Esophagus muscularis mucosa (tissue), 4 donors: ENCODE data around the gene SPACA9. TPM values are rescaled to one million over a fixed set of nuclear protein-coding genes. Genes with fewer than 3 reads are reported as not detected.
A peak's percentile ranks its signal among the peaks of the same experiment; 100 is the strongest.

Experiments used
- DNase-seq: peaks from one replicate; pipeline ENCODE4 v3.0.0-alpha.2; 2017; ENCODE audit errors: extremely low spot score
- H3K27ac ChIP-seq, 4 donors: fragments of 200-600 bp; sonication (generic); replicated peaks in 1 of 4; 1 replicate in 3 of 4; 2 replicates in 1 of 4; pipeline ENCODE4 v1.5.1; 2016 to 2019; ENCODE audit warnings: mild to moderate bottlenecking in 1 of 4
- H3K27me3 ChIP-seq, 4 donors: fragments of 200-600 bp; sonication (generic); one replicate each; pipeline versions ENCODE4 v1.5.1 to v1.6.0; 2016 to 2019
- H3K36me3 ChIP-seq, 4 donors: fragments of 200-600 bp; sonication (generic); one replicate each; pipeline ENCODE4 v1.5.1; 2016 to 2019
- H3K4me1 ChIP-seq, 4 donors: fragments of 200-600 bp; sonication (generic); one replicate each; pipeline ENCODE4 v1.5.1; 2016 to 2019
- H3K4me3 ChIP-seq, 4 donors: fragments of 200-600 bp; sonication (generic); 1 replicate in 2 of 4; 2 replicates in 2 of 4; pipeline ENCODE4 v1.5.1; 2016 to 2019; ENCODE audit warnings: mild to moderate bottlenecking in 4 of 4, moderate library complexity in 1 of 4
- H3K9me3 ChIP-seq, 4 donors: fragments of 200-600 bp; sonication (generic); 1 replicate in 3 of 4; 2 replicates in 1 of 4; pipeline ENCODE4 v1.5.1; 2016 to 2019
- CTCF ChIP-seq, 3 experiments: fragments of 200-600 bp in 2 of 3; fragments of 450-650 bp in 1 of 3; sonication (generic) in 2 of 3; IDR thresholded peaks; one replicate each; pipeline ENCODE4 v1.5.1; 2017 to 2019; ENCODE audit warnings: antibody characterized with exemption in 3 of 3, mild to moderate bottlenecking in 2 of 3, moderate library complexity in 1 of 3
- EP300 ChIP-seq: sonication (generic); formaldehyde crosslinking; IDR thresholded peaks from one replicate; pipeline ENCODE4 v1.6.1; 2017; ENCODE audit warnings: antibody characterized with exemption
- POLR2A ChIP-seq: fragments of 450-650 bp; IDR thresholded peaks from one replicate; pipeline ENCODE4 v1.6.1; 2017; ENCODE audit warnings: antibody characterized with exemption, moderate library complexity, mild to moderate bottlenecking, low read depth
- POLR2AphosphoS5 ChIP-seq, 2 donors: sonication (generic); formaldehyde crosslinking; IDR thresholded peaks; one replicate each; pipeline ENCODE4 v1.6.1; 2017; ENCODE audit warnings: antibody characterized with exemption in 2 of 2
- WGBS: methylation state at CpG from one replicate; pipeline ENCODE4 v1.1.5; 2018; 5-methylcytosine and 5-hydroxymethylcytosine counted together
- intact Hi-C: fragments of 100-400 bp; cut with DNase I; formaldehyde crosslinking; loops from one replicate; pipeline ENCODE4 v1.15.1; 2023
- total RNA-seq, 4 donors: library from RNA; depleted of rRNA; stranded (reverse); fragments of >200 nt; gene quantifications; one replicate each; pipeline versions ENCODE4 v1.1.0 to v1.2.1, GENCODE V29; 2016

SPACA9 gene
- 10 to 100 TPM in 1 of 4 donors, 1 to 10 TPM in 3; 3.3 to 10.1 (median 5.5) TPM for total RNA-seq

GRCh38 chr9:132878695-132879456, at the start of gene SPACA9:
SPACA9 (plus strand) TSS chr9:132878898; CDS start chr9:132883948, 5,050 bp downstream.
- H3K36me3 ChIP-seq, result peaks cover 0 to 3% (median under 1%) of the 10 kb centered on the region in 4 donors
- WGBS, result 18% methylated on average over 25 of the region's 42 CpGs
- peaks cover 11 to 24% (median 16%) of the 10 kb centered on the region in 4 donors for H3K4me1 ChIP-seq
- peak within 1 kb of the TSS; percentile 78 to 93 (median 87) for H3K4me3 ChIP-seq
- H3K27me3 ChIP-seq, result no peaks in the 10 kb centered on the region
- TF ChIP-seq POLR2A (no peak), CTCF (IDR thresholded peaks at IDR 0.05) (no peak), EP300 (no peak), POLR2AphosphoS5 (IDR thresholded peaks at IDR 0.05) (no peak)
- peak within 1 kb of the TSS; percentile 78 to 90 (median 88) for H3K27ac ChIP-seq
- DNase-seq, result peak; percentile 93
- H3K9me3 ChIP-seq, result no peaks in the 10 kb centered on the region
- intact Hi-C loops, result loop anchor here (5.0 kb wide), 2 partner anchors 68 to 207 kb away; partner anchors contain the start of gene GTF3C4

- no peaks in the 10 kb centered on the region for H3K9me3 ChIP-seq
- no peak for DNase-seq
- H3K27ac ChIP-seq, result no peak overlapping the region
- peaks cover 0 to 5% (median 0%) of the 10 kb centered on the region in 4 donors for H3K27me3 ChIP-seq
- 68% methylated on average over 9 of the region's 9 CpGs for WGBS
- H3K4me3 ChIP-seq, result no peak overlapping the region
- no peaks in the 10 kb centered on the region for H3K4me1 ChIP-seq
- TF ChIP-seq CTCF (IDR thresholded peaks at IDR 0.05), result no peak
- TF ChIP-seq EP300, result no peak
- no peak for TF ChIP-seq POLR2AphosphoS5 (IDR thresholded peaks at IDR 0.05)
- TF ChIP-seq POLR2A, result no peak
- no peaks in the 10 kb centered on the region for H3K36me3 ChIP-seq
- intact Hi-C loops, result no loop called here
Measured at GRCh38 chr9:132832171-132832881, 46.4 kb upstream of the SPACA9 start.

GRCh38 chr9:132833550-132834121, 45.1 kb upstream of the SPACA9 start:
- DNase-seq, result no peak
- Histone ChIP-seq H3K27me3 (peaks cover 0 to 5% (median 0%) of the 10 kb centered on the region in 4 donors), H3K36me3 (no peaks in the 10 kb centered on the region), H3K4me1 (no peaks in the 10 kb centered on the region), H3K9me3 (no peaks in the 10 kb centered on the region), H3K4me3 (no peak overlapping the region), H3K27ac (no peak overlapping the region)
- intact Hi-C loops, result no loop called here
- TF ChIP-seq EP300 (no peak), CTCF (IDR thresholded peaks at IDR 0.05) (no peak), POLR2A (no peak), POLR2AphosphoS5 (IDR thresholded peaks at IDR 0.05) (no peak)
- WGBS, result 74% methylated on average over 22 of the region's 24 CpGs

- Histone ChIP-seq H3K27me3 (peaks cover 0 to 5% (median 0%) of the 10 kb centered on the region in 4 donors), H3K36me3 (no peaks in the 10 kb centered on the region), H3K9me3 (no peaks in the 10 kb centered on the region), H3K27ac (no peak overlapping the region), H3K4me1 (no peaks in the 10 kb centered on the region), H3K4me3 (no peak overlapping the region)
- 87% methylated on average over 7 of the region's 7 CpGs for WGBS
- TF ChIP-seq EP300 (no peak), CTCF (IDR thresholded peaks at IDR 0.05) (no peak), POLR2A (no peak), POLR2AphosphoS5 (IDR thresholded peaks at IDR 0.05) (no peak)
- intact Hi-C loops, result no loop called here
- DNase-seq, result no peak
Measured at GRCh38 chr9:132834343-132834742, 44.4 kb upstream of the SPACA9 start.
